ENCODE measurements around the gene TTYH2.

TTYH2 gene

GRCh38 chr17:74309902-74310301 is 96.5 kb downstream of the TTYH2 start:
- FAIRE-seq (no peak), DNase-seq (ENCODE audit: insufficient read length, low spot score) (no peak)

Data from HTR-8/SVneo (cell line).